NCI-H2029 (cell line): ENCODE measurements around the gene PTCD3.

Source experiments
- DNase-seq: peaks from one replicate; lab custom pipeline; 2025; lab: John Stamatoyannopoulos, UW

Gene PTCD3

DNA sequence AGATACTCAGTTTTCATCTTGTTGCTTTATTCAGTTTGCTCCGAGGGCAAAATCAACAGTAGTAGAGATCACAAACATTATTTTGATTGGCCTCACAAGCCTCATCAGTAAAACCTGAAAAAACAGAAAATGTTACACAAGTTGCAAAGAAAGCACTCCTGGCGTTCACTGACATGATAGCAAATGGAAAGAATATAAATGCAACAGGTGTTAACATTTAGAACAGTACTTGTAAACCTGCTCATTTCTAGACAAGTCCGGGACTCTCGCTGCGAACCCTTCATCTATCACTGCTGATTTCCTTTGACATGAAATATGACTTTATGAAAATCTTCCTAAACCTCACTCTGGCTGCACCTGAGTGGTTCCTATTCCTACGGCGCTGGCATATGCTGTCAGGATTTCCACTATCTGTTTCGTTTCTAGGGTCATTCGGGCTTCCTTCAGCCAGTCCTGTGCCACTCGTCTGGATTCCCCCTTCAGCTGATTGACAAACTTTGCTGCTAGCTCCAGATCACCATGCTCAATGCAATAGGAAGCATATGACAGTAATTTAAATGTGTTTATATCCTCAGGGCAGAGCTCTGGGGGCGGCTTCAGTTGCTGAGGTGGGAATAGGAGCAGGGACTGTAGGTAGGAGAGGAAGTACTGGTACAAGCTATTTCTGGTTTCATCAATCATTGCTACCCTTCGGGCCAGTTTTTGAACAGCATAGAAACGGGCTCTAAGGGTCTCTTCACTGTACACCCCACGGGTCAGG lies 38.1 kb downstream of the PTCD3 start:
- no peak for DNase-seq

DNA sequence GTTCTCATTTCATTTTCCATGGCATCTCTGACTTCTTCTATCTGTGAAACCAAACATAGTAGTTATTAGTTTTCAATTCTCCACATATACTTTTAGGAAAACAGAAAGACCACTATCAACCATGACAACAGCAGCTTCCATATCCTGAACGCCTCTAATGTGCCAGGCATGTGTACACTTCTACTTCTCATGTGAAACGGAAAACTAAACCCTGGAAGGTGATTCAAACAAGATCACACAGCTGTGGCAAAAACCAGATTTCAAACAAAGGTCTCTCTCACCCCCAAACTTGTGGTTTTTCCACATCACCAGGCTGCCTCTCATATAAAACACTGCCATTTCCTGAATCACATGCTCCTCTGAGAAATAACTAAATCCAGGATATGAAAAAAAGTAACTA lies 41.8 kb downstream of the PTCD3 start:
- DNase-seq, result no peak

DNA sequence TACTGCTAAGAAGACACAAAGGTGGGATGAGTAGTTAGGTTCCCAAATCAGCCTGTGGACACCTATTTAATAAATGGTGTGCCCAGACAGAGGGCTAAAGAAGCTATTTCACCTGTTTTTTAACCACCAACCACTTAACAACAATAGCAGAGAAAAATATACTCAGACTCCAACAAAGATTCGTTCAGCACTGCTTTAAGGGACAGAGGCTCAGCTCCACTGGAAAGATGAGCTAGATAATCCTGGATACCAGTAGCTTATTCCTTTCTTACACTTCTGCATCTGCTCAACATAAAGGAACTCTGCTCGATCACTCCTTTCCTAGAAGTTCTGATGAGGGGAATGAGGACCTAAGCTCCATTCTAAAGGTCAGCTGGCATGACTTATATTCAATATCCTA lies 44.5 kb downstream of the PTCD3 start:
- DNase-seq, result no peak

DNA sequence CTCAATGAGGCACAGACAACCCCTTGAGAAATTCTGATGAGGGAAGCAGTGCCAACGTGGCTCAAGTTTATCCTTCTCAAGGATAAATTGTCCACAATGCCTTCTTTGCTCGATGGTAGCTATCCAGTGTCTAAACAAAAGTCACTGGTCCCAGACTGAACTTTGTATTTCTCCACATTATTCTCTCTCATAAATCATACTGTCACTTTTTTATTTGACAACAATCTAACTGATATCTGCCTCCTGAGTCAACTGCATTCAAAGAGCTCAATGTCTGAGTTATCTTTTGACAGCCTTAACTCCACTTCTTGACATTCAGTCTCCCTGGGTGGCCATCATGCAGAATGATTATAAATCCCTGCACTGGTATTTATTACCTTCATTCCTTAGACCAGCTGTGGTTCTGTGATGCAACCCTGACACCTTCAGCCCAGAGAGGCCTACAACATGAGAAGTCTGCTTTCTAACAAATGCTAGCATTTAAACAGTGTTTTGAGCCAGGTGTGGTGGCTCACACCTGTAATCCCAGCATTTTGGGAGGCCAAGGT lies 51.0 kb downstream of the PTCD3 start:
- DNase-seq, result no peak

DNA sequence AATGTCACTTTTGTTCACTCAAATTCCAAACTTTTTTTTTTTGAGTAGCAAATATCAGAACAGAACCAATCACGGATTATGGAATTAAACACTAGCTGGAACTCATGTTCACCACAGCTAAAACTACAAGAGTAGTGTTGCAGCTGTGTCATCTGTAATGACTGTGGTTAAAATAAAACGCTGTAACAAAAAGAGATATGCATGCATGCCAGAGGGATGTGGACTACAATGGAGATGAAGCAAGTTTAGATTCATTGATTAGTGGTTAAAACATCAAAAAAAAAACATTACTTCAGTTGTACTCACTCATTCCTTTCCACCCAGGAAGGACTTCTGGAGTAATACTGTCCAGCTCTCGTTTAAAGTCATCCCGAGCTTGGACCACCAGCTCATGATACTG lies 52.3 kb downstream of the PTCD3 start:
- DNase-seq, result no peak

DNA sequence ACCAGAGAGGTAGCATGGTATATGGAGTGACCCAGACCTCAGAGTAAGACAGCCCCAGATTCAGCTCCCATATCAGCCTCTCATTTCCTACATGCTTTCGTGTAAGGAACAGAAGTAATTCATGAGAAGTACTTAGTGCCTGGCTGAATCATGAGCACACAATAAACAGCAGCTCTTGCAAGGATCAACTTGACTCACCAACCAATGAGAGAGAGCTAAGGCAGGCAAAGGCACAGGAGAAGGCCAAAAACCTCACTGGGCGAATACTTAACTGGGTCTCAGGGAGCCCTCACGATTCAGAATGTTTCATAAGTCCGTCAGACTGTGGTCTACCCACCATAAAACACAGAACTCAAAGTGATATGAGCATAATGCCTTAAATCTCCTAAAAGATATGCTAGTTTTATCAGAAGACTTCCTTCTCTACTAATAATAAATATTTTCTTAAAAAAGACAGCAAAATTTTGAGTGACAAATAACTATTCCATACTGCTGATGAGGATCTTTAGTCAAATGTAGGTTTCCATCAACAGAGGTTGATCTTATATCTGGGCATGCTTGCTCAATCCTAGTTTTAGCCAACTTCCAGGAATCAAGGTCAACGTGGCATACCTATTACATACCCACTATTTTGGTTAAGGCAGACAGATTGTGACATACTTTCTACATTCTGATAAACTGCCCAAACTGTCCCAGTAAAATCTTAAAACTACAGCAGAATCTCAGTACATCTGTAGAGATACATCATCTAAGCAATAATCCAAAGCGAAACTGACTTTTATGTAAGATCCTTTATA lies 54.3 kb downstream of the PTCD3 start:
- DNase-seq, result no peak

DNA sequence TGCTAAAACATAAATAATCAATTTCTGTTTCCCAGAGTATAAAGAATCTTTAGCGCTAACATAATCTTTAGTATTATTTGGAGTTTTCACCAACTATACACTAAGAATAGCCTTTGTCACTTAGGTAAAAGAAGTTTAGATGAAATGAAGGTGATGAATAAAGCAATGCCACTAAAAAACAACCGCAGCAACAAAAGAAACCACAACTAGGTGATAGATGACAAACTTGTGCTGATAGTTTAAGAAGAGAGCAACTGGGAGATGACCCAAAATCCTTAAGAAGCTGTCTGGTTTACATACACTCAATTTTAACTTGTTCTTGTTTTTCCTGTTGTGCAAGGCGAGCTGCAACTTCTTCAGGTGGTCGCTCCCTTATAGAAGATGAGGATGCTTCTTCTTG lies 64.4 kb downstream of the PTCD3 start:
- DNase-seq, result no peak

DNA sequence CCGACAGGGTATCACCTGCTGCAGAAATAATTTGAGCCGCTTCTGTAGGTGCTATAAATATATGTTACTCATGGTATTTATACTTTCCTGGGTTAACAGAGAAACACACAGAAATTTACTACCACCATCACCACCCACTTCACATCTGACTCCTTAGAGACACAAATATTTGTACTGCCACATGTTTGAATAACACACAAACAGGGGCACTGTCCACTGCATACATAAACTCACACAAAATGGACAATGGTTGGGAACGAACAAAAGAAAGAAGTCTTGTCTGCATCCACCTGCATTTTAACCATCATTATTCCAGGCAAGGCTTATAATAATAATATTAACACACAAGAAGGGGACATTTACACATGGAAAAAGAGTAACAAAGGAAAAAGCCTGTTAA lies 65.3 kb downstream of the PTCD3 start:
- DNase-seq, result no peak

DNA sequence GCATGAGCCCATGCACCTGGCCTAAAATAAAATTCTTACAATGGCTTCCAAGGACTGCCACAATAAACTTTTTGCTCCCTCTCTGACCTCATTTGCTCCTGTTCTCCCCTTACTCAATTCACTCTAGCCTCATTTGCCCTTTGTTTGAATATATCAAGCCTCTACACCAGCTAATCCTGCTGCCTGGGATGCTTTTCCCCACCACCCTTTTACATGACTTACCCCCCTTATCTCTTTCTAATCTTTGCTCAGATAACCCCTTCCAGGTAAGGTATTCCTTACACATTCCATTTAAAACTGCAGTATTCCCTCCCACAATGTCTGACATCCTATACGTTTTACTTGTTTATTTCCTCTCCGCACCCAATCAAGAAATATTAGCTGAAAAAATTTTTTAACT lies 66.6 kb downstream of the PTCD3 start:
- DNase-seq, result no peak

DNA sequence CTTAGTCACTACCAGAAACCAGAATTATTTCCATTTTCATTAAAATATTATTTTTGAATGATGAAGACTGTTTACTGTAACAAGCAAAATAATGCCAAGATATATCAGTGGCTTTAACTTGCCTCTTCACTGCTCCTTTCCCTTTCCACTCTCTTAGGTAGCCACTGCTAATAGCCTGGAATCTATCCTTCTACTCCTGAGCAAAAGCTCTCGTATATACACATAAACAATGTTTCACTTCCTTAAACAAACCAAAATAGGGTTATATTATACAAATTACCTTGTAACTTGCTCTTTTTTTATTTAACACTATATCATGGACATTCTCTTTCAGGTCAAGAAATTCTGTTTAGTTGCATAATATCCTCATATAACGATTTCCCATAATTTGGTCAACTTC lies 68.4 kb downstream of the PTCD3 start:
- DNase-seq, result no peak

DNA sequence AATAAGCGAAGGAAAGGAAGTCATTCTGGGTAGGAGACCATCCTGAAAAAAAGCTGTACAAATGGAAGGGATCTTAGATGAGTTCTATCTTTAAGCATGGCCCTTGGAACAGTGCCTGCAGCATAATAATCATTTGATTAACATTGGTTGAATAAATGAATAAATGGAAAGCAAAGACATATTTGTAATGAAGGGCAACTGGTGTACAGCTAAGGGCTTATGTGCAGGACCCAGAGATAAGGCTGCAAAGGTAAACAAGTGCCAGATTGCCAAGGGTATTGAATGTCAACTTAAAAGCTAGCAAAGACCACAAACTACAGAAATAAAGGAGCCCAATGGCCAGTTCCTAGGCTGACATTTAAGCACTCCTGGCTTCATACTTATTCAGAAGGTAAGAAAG lies 69.8 kb downstream of the PTCD3 start:
- DNase-seq, result no peak

DNA sequence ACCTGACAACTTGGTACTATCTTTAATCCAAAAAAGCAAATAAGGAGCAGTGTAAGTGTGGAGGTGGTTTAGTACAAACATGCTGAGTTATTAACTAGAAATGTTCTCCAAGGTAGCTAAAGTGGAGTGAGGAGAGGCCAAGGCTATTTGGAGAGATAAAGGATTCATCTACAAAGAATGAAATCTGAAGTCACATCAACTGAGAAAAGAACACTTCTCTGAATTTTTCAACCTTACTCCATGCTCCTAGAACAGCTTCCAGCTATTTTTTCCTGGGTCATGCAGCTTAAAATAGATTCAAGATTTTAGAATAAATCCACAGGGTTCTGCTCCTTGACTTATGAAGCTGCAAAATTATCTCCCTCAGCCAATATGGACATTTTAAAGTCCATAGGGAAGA lies 70.6 kb downstream of the PTCD3 start:
- no peak for DNase-seq

DNA sequence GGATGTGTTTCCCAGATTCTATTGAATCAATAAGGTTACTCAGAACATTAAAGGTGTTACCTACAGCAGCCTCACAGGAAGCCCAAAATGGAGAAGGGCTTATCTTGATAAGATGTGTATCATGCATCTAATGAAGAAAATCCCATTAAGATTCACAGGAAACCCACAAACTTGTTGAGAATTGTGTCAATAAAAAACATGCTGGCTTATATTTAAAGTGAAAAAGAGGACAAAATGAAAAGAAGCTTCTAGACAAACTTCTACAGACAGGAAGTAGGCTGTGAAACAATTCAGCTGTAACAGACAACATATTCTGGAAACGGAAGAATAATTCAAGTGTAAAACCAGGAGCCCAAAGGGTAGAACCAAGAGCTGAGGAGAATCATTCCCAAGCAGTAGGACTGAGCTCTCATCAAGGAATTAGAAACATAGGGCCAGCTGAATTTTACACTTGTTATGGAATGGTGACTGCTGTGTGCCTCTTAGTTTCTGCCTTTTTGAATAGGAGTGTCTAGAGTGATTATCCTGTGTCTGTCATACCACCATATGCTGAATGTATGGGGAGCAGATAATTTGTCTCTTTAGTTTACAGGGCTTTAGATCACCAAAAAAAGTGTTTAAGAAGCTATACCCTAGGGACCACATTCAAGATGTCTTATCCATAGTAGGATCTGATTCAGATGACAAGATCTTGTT lies 79.6 kb downstream of the PTCD3 start:
- no peak for DNase-seq

DNA sequence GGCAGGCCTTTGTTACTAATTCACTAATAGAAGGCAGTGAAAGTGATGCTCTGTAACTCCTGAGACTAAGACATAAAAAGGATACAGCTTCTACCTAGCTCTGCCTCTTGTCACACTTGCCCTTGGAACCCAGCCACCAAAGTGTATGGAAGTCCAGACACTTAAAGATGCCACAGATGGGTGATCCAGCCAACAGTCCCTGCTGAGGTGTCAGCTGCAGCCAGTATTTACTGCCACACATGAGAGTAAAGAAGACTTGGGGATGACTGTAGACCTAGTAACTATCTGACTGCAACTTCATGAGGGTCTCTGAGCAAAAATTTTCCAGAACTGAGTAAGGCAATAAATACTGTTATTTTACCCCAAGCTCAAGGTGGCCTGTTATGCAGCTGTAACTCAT lies 80.4 kb downstream of the PTCD3 start:
- no peak for DNase-seq

DNA sequence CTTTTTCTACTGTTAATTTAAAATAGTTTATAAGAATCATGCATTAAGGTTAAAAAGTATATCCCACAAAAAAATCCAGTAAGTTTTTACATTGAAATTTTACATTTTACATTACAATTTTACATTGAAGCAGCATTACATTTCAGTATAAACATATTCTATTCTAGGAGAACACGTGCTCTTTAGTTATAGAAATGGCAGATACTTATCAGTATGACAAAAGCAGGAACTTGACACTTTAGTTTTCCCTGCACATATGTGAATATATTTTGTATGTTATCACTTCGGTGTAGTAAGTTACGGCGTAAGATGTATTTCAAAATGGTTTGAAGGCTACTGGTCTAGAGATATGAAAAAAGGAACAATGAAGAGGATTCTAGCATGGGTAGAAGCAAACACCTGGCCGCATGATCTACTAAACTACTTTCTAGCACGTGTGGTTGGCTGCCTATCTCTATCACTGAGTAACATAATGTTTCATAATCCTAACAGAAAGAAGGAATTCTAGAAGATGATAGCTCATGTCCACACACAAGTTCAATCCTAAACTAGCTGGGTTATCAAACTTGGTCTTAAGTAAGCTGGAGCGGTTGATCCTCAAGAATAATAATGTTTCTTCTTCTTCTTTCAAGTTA lies 83.9 kb downstream of the PTCD3 start:
- no peak for DNase-seq
